KMS-11 (cell line): ENCODE results near the gene PRKACA.

Experiments
- H2AFZ ChIP-seq: fragments of 200-600 bp; sonication (generic); 2 replicates; pipeline ENCODE4 v1.6.1; 2016; ENCODE audit warnings: antibody characterized with exemption, mixed run types, low read depth
- H3K27ac ChIP-seq: fragments of 200-600 bp; sonication (generic); 2 replicates; pipeline ENCODE4 v1.6.1; 2016; ENCODE audit warnings: mild to moderate bottlenecking, mixed run types
- H3K27me3 ChIP-seq: fragments of 200-600 bp; sonication (generic); 2 replicates; pipeline ENCODE4 v1.6.1; 2017; ENCODE audit warnings: mild to moderate bottlenecking, low read depth, mixed run types, moderate library complexity; ENCODE audit not compliant: insufficient read depth
- H3K36me3 ChIP-seq: fragments of 200-600 bp; sonication (generic); 2 replicates; pipeline ENCODE4 v1.6.1; 2017; ENCODE audit warnings: mild to moderate bottlenecking, mixed run types; ENCODE audit not compliant: insufficient read depth
- H3K4me1 ChIP-seq: fragments of 200-600 bp; sonication (generic); 2 replicates; pipeline ENCODE4 v1.6.1; 2016; ENCODE audit warnings: mild to moderate bottlenecking, low read depth, mixed run types; ENCODE audit not compliant: poor library complexity, severe bottlenecking
- H3K4me2 ChIP-seq: fragments of 200-600 bp; sonication (generic); 2 replicates; pipeline ENCODE4 v1.7.0; 2016; ENCODE audit warnings: mild to moderate bottlenecking, mixed run types
- H3K4me3 ChIP-seq: fragments of 200-600 bp; sonication (generic); IDR thresholded peaks from 2 replicates; pipeline ENCODE4 v1.6.1; 2017; ENCODE audit warnings: low read depth, low read length, mixed read lengths; ENCODE audit not compliant: insufficient read depth
- H3K79me2 ChIP-seq: fragments of 200-600 bp; sonication (generic); 2 replicates; pipeline ENCODE4 v1.6.1; 2016; ENCODE audit warnings: low read depth, mixed run types; ENCODE audit not compliant: insufficient read depth
- H3K9ac ChIP-seq: fragments of 200-600 bp; sonication (generic); 2 replicates; pipeline ENCODE4 v1.6.1; 2016; ENCODE audit warnings: mild to moderate bottlenecking, mixed run types
- H4K20me1 ChIP-seq: fragments of 200-600 bp; sonication (generic); 2 replicates; pipeline ENCODE4 v1.6.1; 2016; ENCODE audit warnings: mild to moderate bottlenecking, mixed run types; ENCODE audit not compliant: insufficient read depth
- CTCF ChIP-seq: fragments of 200-600 bp; sonication (generic); conservative IDR thresholded peaks from 2 replicates; pipeline ENCODE4 v1.6.1; 2017; ENCODE audit warnings: low read depth, mild to moderate bottlenecking, antibody characterized with exemption, low read length, moderate library complexity, mixed read lengths

The PRKACA gene

GRCh38 chr19:14127929-14128509, 10.5 kb upstream of the PRKACA start:
- Histone ChIP-seq H3K79me2 (peaks cover 8% of the 10 kb centered on the region; the same call in 1 of the 2 replicates), H3K4me1 (peaks cover 39% of the 10 kb centered on the region), H2AFZ (no peak overlapping the region), H3K27me3 (no peaks in the 10 kb centered on the region), H3K4me3 (no peak overlapping the region), H3K9ac (no peak overlapping the region), H4K20me1 (no peaks in the 10 kb centered on the region), H3K4me2 (peak overlapping the region; percentile 71), H3K27ac (peak overlapping the region; percentile 49; the same call in 1 of the 2 replicates), H3K36me3 (no peaks in the 10 kb centered on the region)
- TF ChIP-seq CTCF = no peak

- no peaks in the 10 kb centered on the region for H3K36me3 ChIP-seq
- peaks cover 1% of the 10 kb centered on the region; the same call in 1 of the 2 replicates for H3K79me2 ChIP-seq
- H3K4me2 ChIP-seq = peak overlapping the region; percentile 71; the same call in 1 of the 2 replicates
- H3K4me3 ChIP-seq = no peak overlapping the region
- TF ChIP-seq CTCF = no peak
- no peak overlapping the region for H2AFZ ChIP-seq
- no peak overlapping the region for H3K9ac ChIP-seq
- no peak overlapping the region for H3K27ac ChIP-seq
- no peaks in the 10 kb centered on the region for H3K27me3 ChIP-seq
- H4K20me1 ChIP-seq = no peaks in the 10 kb centered on the region
- peaks cover 39% of the 10 kb centered on the region for H3K4me1 ChIP-seq
Measured at GRCh38 chr19:14127176-14127575, 9.6 kb upstream of the PRKACA start.

- no peak overlapping the region for H3K9ac ChIP-seq
- H3K36me3 ChIP-seq = no peaks in the 10 kb centered on the region
- no peak for TF ChIP-seq CTCF
- no peak overlapping the region for H3K27ac ChIP-seq
- H3K79me2 ChIP-seq = no peaks in the 10 kb centered on the region
- no peak overlapping the region for H2AFZ ChIP-seq
- H3K27me3 ChIP-seq = no peaks in the 10 kb centered on the region
- H4K20me1 ChIP-seq = no peaks in the 10 kb centered on the region
- H3K4me1 ChIP-seq = peaks cover 13% of the 10 kb centered on the region
- H3K4me2 ChIP-seq = no peak overlapping the region
- no peak overlapping the region for H3K4me3 ChIP-seq
Measured at GRCh38 chr19:14122924-14123323, 5.4 kb upstream of the PRKACA start.

- H3K27ac ChIP-seq = no peak overlapping the region
Measured at GRCh38 chr19:14120497-14120780, 2.9 kb upstream of the PRKACA start.

More at GRCh38 chr19:14120497-14120780, 2.9 kb upstream of the PRKACA start:
- no peaks in the 10 kb centered on the region for H4K20me1 ChIP-seq
- no peak overlapping the region for H2AFZ ChIP-seq
- no peaks in the 10 kb centered on the region; the same call in 1 of the 2 replicates for H3K79me2 ChIP-seq
- H3K4me1 ChIP-seq = peaks cover 10% of the 10 kb centered on the region
- no peak overlapping the region for H3K4me2 ChIP-seq
- no peaks in the 10 kb centered on the region for H3K36me3 ChIP-seq
- no peaks in the 10 kb centered on the region for H3K27me3 ChIP-seq
- TF ChIP-seq CTCF = no peak
- no peak overlapping the region for H3K4me3 ChIP-seq
- H3K9ac ChIP-seq = no peak overlapping the region
